ENCODE results near the gene BCAS3.

GRCh38 chr17:61415374-61416210 lies 737.9 kb downstream of the BCAS3 start:
- TF ChIP-seq POLR2A (IDR thresholded peaks at IDR 0.05) (no peak), CTCF (IDR thresholded peaks at IDR 0.05 in 4 of 5, conservative IDR thresholded peaks at IDR 0.05 in 1 of 5) (no peak)
